GM19238 (cell line): Measurements from ENCODE around the gene HLCS.
"Not testable (repeated sequence)": the region's sequence is repeated elsewhere in the genome, so short reads cannot be mapped to it uniquely, and the experiment has no call there.

Experiments used
- DNase-seq: peaks from one replicate; pipeline ENCODE4 v3.0.0; 2011; ENCODE audit warnings: low spot score; ENCODE audit not compliant: insufficient read length

Gene HLCS

GRCh38 chr21:36966066-36966820 is at the start of gene HLCS:
Gene HLCS (minus strand): TSS chr21:36966669. CDS start chr21:36966638, 31 bp downstream.
- DNase-seq = peak; percentile 64

GRCh38 chr21:37009740-37010341 is 43.4 kb upstream of the HLCS start:
- DNase-seq = peak; percentile 82

GRCh38 chr21:37008724-37009123 is 42.3 kb upstream of the HLCS start:
- no peak for DNase-seq

DNA sequence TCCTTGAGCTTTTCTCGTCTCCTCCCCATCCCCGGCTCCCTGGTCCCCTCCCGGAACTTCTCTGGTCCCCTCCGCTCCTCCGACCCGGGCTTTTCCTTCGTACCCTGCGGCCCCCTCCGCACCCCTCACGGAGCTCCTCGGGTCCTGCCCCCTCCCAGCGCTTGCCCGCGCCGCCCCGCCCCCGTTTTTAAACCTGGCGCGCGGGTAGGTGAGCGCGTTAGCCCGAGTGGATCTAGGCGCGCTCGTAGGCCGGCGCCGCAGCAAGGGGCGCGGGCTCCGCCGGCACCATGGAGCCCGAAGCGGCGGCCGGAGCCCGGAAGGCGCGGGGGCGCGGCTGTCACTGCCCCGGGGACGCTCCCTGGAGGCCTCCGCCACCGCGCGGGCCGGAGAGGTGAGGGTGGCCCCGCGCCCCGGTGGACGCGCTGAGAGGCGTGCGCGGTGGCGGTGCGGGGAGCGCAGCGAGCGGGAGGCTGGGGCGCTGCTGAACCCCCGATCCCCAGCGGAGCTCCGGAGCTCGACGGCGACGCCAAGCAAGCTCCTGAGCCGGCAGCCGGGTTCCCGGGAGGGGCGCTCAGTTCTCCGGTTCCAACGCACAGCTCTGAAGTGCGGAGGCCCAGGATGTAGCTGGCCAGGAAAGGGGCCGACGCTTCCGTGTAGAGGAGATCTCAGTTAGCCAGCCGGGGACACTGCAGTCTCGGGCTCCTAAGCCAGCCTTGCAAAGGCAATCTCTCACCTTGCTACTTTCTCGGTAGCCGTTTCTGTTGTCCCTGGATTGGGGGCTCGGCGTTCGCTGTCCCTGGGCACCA is 40.2 kb upstream of the HLCS start, which contains the start of gene RIPPLY3:
Gene RIPPLY3 (plus strand): TSS at position 217 of the 806 bp plus-strand sequence. CDS start 71 bp downstream, at position 288.
- peak; percentile 24 for DNase-seq

GRCh38 chr21:37005548-37006485 is 39.3 kb upstream of the HLCS start:
- DNase-seq = peak; percentile 13

DNA sequence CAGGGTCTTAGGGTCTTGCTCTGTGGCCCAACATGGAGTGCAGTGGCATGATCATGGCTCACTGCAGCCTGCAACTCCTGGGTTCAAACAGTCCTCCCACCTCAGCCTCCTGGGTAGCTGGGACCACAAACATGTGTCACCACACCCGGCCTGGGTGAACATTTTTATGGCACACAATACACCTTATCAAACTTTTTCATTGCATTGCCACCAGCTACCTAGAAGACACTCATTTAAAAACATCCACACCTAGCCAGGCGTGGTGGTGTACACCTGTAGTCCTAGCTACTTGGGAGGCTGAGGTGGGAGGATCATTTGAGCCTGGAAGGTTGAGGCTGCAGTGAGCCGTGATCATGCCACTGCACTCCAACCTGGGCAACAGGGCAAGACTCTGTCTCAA is 37.4 kb upstream of the HLCS start:
- not testable (repeated sequence) for DNase-seq

- not testable (repeated sequence) for DNase-seq
Measured at GRCh38 chr21:37002851-37003250, 36.4 kb upstream of the HLCS start.

- no peak for DNase-seq
Measured at GRCh38 chr21:37001441-37001840, 35.0 kb upstream of the HLCS start.

DNA sequence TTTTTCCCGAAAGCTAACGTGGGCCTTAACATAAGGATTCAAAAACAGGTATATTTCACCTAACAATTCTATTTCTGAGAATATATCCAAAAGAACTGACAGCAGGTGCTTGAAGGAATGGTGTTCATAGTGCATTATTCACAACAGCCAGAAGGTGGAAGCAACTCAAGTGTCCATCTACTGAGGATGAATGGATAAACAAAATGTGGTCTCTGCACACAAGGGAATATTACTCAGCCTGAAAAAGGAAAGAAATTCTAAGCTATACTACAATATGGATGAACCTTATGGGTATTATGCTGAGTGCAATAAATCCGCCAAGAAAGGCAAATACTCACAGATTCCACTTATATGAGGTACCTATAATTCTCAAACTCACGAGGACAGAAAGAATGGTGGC is 33.9 kb upstream of the HLCS start:
- no peak for DNase-seq

DNA sequence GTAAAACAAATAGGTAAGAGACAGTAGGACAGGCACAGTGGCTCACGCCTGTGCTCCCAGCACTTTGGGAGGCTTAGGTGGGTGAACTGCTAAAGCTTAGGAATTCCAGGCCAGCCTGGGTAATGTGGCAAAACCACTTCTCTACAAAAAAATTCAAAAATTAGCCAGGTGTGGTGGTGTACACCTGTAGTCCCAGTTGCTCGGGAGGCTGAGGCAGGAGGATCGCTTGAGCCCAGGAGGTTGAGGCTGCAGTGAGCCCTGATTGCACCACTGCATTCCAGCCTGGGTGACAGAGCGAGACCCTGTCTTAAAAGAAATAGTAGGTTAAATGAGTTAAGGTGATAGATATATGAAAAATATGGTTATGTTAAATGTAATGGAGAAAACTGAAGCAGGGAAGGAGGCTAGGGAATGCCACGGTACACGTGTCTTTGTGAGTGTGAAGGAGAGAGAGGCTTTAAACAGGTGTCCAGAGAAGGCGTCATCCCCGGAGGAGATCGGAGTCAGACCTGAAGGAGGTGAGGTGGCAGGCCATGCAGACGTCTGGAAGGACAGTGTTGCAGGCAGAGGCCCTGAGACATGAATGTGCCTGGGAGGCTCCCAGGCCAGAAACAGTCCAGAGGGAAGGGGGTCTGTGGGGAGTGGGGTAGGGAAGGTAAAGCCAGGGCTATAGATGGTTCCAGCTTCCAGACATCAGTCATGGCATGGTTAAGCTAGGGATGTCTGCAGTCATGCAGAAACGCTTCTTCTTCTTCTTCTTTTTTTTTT is 32.8 kb upstream of the HLCS start:
- DNase-seq = no peak

GRCh38 chr21:36995285-36995684 is 28.8 kb upstream of the HLCS start:
- not testable (repeated sequence) for DNase-seq

GRCh38 chr21:36994501-36995158 is 28.2 kb upstream of the HLCS start:
- no peak for DNase-seq

DNA sequence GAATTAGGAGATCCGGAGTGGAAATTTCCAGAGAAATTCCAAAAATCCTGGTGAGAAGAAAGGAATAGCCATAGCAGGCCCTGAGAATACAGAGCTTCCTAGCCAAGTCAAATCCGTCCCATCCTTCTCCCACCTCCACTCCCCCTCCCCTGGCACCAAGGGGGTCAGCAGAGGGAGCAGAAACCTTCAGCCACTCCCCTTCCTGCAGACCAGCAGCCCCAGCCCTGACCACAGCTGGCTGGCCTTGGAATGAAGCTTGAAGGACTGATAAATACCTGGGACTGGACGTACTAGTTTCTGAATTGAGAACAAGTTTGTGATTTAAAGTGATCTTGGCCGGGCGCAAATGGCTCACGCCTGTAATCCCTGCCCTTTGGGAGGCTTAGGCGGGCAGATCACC is 26.2 kb upstream of the HLCS start:
- DNase-seq = no peak

DNA sequence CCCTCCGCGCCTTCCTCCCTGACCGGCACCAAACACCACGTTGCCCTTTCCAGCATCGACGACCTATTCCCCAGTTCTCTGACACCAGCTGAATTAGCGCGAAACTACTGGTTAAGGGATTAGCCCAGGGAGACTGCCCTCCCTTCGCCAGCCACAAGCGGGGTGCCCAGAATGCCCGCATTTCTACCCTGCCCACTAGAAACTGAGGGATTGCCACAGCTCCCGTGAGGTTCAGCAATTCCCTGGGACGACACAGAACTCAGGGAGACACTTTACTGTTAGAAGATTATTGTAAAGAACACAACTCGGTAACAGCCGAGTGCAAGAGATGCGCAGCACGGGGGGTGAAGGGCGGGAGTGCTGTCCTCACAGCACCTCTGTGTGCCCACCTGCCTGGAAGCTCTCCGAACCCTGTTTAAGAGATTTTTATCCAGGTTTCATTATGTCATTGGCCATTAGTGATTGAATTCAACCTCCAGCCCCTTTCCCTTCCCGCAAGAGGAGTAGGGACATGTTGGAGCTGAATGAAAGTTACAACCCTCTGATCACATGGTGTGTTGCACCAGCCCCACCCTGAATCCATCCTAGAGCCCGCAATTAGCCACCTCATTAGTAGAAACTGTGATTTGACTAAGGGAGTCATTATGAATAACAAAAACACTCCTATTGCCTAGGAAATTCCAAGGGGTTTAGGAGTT is 24.2 kb upstream of the HLCS start:
- no peak for DNase-seq

DNA sequence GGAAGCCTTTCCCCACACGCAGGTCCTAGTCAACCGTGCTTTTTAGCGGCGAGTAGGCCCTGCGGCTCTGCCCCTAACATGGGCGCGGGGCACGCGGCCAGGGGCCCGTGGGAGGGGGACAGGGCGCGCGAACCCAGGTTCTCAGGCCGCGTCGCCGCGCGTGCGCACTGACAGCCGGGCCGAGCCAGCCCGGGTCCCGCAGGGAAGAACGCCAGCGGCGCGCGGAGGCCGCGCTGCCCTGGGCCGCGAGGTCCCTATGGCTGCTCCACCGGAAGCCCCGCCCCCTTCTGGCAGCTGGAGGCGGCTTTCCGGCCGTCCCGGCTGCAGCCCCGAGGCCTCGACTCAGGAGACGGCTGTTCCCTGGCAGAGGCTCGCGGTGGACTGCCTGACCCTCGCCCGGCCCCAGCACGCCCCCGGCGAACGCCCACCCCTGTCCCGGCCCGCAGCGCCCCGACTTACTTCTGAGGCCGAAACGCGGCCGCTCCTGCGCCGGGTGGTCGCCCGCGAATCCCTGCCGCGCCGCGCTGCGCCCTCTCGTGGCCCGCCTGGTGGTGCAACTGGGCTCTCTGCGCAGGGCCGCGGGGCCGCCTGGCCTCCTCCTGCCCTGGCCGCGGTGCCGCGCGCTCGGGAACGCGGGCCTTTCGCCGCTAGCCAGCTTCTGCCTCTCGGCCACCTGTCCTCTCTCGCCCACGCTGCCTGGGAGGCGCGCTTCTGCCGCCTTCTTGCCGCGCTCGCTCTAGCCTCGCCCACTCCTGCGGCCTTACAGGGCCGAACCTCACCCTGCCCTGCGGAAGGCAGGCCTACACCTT is 23.4 kb upstream of the HLCS start:
- DNase-seq = peak; percentile 92

DNA sequence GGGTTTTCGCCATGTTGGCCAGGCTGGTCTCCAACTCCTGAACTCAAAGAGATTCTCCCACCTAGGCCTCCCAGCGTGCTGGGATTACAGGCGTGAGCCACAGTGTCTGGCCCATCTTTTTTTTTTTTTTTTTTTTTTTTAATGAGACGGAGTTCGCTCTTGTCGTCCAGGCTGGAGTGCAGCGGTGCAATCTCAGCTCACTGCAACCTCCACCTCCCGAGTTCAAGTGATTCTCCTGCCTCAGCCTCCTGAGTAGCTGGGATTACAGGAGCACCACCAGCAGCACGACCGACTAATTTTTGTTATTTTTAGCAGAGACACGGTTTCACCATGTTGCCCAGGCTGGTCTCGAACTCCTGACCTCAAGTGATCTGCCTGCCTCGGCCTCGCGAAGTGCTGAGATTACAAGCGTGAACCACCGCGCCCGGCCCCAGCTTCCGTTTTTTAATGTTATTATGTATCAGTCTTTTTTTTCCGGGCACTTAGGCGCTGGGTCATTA is 22.8 kb upstream of the HLCS start:
- not testable (repeated sequence) for DNase-seq

GRCh38 chr21:36988536-36988935 is 22.1 kb upstream of the HLCS start:
- no peak for DNase-seq

- no peak for DNase-seq
Measured at GRCh38 chr21:36987845-36988244, 21.4 kb upstream of the HLCS start.
